PFSK-1 (cell line): ENCODE data around the gene HECTD3.

Source experiments
- POLR2AphosphoS5 ChIP-seq: IDR thresholded peaks from 2 replicates; pipeline ENCODE4 v1.6.1; 2012; ENCODE audit warnings: low read depth, mild to moderate bottlenecking, control low read depth, low read length, moderate library complexity
- REST ChIP-seq, 2 experiments: IDR thresholded peaks; 2 replicates each; pipeline versions ENCODE4 v1.6.1 to v1.8.0; 2011 to 2012; ENCODE audit warnings: low read depth in 2 of 2, low read length in 2 of 2, control low read depth in 1 of 2, inconsistent platforms in 1 of 2, mild to moderate bottlenecking in 1 of 2, moderate library complexity in 1 of 2; ENCODE audit not compliant: insufficient read depth in 1 of 2
- SIN3A ChIP-seq: IDR thresholded peaks from 2 replicates; pipeline ENCODE4 v1.6.1; 2012; ENCODE audit warnings: mild to moderate bottlenecking, low read length, moderate library complexity, borderline replicate concordance; ENCODE audit not compliant: insufficient read depth
- TAF1 ChIP-seq: IDR thresholded peaks from 2 replicates; pipeline ENCODE4 v1.6.1; 2012; ENCODE audit warnings: low read length, control low read depth, borderline replicate concordance; ENCODE audit not compliant: insufficient read depth

DNA sequence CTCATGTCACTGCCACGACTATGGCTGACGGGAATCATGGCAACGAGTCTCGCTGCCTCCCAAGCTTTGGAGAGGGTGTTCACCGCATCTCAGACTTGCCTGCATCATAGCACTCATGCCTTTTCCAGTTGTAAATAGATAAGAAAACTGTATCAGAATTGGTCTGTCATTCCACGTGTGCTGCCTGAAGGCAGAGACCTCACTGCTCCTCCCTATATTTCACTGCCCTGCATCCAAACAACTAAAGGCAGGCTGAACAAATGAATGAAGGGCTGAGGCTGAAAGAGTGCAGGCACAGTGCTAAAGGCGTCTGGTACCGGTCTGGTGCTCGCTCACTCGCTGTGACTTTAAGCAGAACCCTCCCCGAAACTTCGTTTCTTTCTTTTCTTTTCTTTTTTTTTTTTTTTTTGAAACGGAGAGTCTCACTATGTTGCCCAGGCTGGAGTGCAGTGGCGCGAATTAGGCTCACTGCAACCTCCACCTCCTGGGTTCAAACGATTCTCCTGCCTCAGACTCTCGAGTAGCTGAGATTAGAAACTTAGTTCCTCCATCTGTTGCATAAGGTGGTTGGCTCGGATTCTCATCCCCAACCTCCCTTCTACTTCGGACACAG, 25.3 kb downstream of the HECTD3 start:
- TF ChIP-seq REST (IDR thresholded peaks at IDR 0.05; ENCODE audit: insufficient read depth in 1 of 2, low read depth in 2 of 2, low read length in 2 of 2) (no peak), POLR2AphosphoS5 (no peak), SIN3A (no peak), TAF1 (no peak)
